HAP-1 (cell line): ENCODE data around the gene RNASE13.
"Not testable (repeated sequence)": the region's sequence is repeated elsewhere in the genome, so short reads cannot be mapped to it uniquely, and the experiment has no call there.

Experiments
- DNase-seq, 2 experiments: peaks; one replicate each; pipeline ENCODE4 v3.0.0-alpha.2; 2016 to 2020; ENCODE audit warnings: low spot score in 2 of 2
- H3K27me3 ChIP-seq: fragments of 250-450 bp; sonication (Bioruptor Pico); 2 replicates; pipeline ENCODE4 v1.5.1; 2020; ENCODE audit warnings: low read depth, mild to moderate bottlenecking, moderate library complexity
- H3K36me3 ChIP-seq: fragments of 250-450 bp; sonication (Bioruptor Pico); replicated peaks from 2 replicates; pipeline ENCODE4 v1.5.1; 2020; ENCODE audit warnings: mild to moderate bottlenecking
- H3K4me1 ChIP-seq: fragments of 250-450 bp; sonication (Bioruptor Pico); 2 replicates; pipeline ENCODE4 v1.5.1; 2020; ENCODE audit warnings: mild to moderate bottlenecking
- H3K4me3 ChIP-seq: fragments of 250-450 bp; sonication (Bioruptor Pico); 2 replicates; pipeline ENCODE4 v1.5.1; 2020; ENCODE audit warnings: mild to moderate bottlenecking, moderate library complexity
- H3K9me3 ChIP-seq: fragments of 250-450 bp; sonication (Bioruptor Pico); 2 replicates; pipeline ENCODE4 v1.5.1; 2020; ENCODE audit warnings: mild to moderate bottlenecking, moderate library complexity
- in situ Hi-C: fragments of 300-500 bp; cut with MboI; formaldehyde crosslinking; loops from 3 replicates; pipeline ENCODE4 v1.14.3; 2020; ENCODE audit warnings: low sequenced_read_pairs, inconsistent platforms, mixed read lengths

Gene RNASE13

DNA sequence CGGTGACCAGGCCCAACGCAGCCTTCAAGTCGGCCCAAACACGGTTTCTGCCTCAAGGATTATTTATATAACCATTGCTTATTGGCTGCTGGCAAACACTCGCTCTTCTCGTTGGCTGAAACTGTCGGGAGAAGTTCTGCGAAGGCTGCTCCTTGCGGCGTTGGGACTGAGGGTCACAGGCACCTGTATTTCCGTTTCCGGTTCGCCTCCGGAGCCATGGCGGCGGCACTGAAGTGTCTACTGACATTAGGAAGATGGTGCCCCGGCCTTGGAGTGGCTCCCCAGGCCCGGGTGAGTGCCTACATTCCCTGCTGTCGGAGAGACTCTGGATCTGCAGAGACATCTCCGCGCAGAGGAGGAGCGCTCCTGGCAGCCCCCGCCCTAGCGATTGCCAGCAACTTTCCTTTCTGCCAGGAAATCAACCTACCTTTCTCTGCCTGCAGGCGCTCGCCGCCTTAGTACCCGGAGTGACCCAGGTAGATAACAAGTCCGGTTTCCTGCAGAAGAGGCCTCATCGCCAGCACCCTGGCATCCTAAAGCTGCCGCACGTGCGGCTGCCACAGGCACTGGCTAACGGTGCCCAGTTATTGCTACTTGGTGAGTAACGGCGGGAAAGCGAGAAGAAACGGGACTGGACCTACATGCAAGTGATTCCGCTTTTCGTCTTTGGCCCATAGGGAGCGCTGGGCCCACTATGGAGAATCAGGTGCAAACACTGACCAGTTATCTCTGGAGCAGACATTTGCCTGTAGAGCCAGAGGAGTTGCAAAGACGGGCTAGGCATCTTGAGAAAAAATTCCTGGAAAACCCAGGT, 44.6 kb downstream of the RNASE13 start, which contains the start of gene METTL17:
Gene METTL17 (plus strand): TSS at position 194 of the 814 bp plus-strand sequence. CDS start 23 bp downstream, at position 217.
- H3K4me3 ChIP-seq, result peak within 1 kb of the TSS; percentile 91
- peaks cover 32% of the 10 kb centered on the region for H3K36me3 ChIP-seq
- H3K4me1 ChIP-seq, result peaks cover 13% of the 10 kb centered on the region
- H3K9me3 ChIP-seq, result no peaks in the 10 kb centered on the region
- in situ Hi-C loops, result no loop called here
- H3K27me3 ChIP-seq, result no peaks in the 10 kb centered on the region
- peak; percentile 94 to 97 for DNase-seq

GRCh38 chr14:20989471-20989786, 45.2 kb downstream of the RNASE13 start:
- Histone ChIP-seq H3K4me1 (peaks cover 13% of the 10 kb centered on the region), H3K4me3 (peak overlapping the region; percentile 14), H3K27me3 (no peaks in the 10 kb centered on the region), H3K9me3 (no peaks in the 10 kb centered on the region), H3K36me3 (peaks cover 27% of the 10 kb centered on the region)
- DNase-seq, result no peak
- in situ Hi-C loops, result no loop called here

DNA sequence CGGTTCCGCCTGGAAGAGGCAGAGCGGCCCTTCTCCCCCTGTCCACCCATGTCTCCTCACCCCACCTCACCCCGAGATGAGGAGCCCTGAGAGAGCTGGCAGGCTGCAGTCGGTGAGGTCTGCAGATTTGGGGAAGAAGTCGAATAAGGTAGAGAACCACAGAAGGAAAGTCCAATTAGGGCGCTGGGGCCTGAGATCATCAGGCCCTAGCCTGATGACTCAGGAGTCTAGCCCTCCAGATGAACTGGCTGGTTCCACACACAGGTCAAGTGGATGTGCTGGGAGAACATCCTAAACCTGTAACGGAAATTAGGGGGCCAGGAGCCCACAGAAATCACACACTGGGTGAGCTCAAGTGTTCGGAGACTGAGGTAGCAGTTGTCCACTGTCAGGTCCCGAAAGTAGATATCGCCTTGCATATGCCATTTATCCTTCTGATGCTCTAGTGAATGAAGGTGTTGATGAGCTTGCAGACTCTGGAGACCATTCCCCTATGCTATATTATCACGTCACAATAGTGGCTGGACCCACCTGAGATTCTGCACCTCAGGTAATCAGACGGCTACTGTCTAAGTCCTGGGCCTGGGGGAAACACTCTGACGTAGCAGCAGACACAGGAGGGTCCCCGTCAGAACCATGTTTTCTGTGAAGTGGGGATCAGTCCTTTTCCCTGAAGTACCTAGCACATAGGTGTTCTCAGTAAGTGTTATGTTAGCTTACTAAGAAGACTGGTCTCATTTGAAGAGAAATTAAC, 45.7 kb downstream of the RNASE13 start:
- in situ Hi-C loops, result no loop called here

GRCh38 chr14:20986811-20987210, 47.8 kb downstream of the RNASE13 start:
- peaks cover 14% of the 10 kb centered on the region; the same call in 1 of the 2 replicates for H3K27me3 ChIP-seq
- peaks cover 9% of the 10 kb centered on the region for H3K4me1 ChIP-seq
- peaks cover 4% of the 10 kb centered on the region for H3K36me3 ChIP-seq
- in situ Hi-C loops, result no loop called here
- H3K9me3 ChIP-seq, result no peaks in the 10 kb centered on the region
- no peak overlapping the region for H3K4me3 ChIP-seq
- no peak for DNase-seq

More for the DNA sequence above, 45.7 kb downstream of the RNASE13 start:
- peaks cover 13% of the 10 kb centered on the region for H3K4me1 ChIP-seq
- peaks cover 21% of the 10 kb centered on the region for H3K36me3 ChIP-seq
- peak overlapping the region; percentile 14 for H3K4me3 ChIP-seq
- no peak for DNase-seq
- H3K9me3 ChIP-seq, result no peaks in the 10 kb centered on the region
- no peaks in the 10 kb centered on the region for H3K27me3 ChIP-seq

DNA sequence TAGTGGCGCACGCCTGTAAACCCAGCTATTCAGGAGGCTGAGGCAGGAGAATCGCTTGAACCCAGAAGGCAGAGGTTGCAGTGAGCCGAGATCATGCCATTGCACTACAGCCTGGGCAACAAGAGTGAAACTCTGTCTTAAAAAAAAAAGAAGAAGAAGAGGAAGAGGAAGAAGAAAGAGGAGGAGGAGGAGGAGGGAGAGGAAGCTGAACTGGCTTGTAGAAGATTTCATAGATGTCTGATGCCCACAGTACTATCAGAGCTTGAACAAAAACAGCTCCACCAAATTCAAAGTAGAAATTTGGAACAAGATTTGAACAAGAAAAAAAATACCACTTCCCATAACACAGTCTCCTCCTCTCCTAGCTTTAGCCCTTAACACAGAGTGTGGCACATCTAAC, 49.0 kb downstream of the RNASE13 start:
- H3K4me3 ChIP-seq, in situ Hi-C loops, H3K4me1 ChIP-seq, H3K9me3 ChIP-seq, DNase-seq, H3K36me3 ChIP-seq: not testable (repeated sequence)
- peaks cover 14% of the 10 kb centered on the region; the same call in 1 of the 2 replicates for H3K27me3 ChIP-seq
